Lower leg skin (tissue), 3 donors: ENCODE results near the gene TOR4A.

ENCODE experiments used
- POLR2A ChIP-seq, 2 donors: fragments of 450-650 bp; IDR thresholded peaks; one replicate each; pipeline ENCODE4 v1.6.1; 2016 to 2017; ENCODE audit warnings: antibody characterized with exemption in 2 of 2, mild to moderate bottlenecking in 1 of 2, moderate library complexity in 1 of 2
- TF ChIP-seq, protein P1 (sequence below), 3 donors: fragments of 450-650 bp; IDR thresholded peaks; one replicate each; pipeline ENCODE4 v1.5.1; 2016; ENCODE audit warnings: antibody characterized with exemption in 3 of 3, mild to moderate bottlenecking in 3 of 3, moderate library complexity in 2 of 3

- TF ChIP-seq POLR2A (IDR thresholded peaks at IDR 0.05) = no peak
- TF ChIP-seq, protein P1, sequence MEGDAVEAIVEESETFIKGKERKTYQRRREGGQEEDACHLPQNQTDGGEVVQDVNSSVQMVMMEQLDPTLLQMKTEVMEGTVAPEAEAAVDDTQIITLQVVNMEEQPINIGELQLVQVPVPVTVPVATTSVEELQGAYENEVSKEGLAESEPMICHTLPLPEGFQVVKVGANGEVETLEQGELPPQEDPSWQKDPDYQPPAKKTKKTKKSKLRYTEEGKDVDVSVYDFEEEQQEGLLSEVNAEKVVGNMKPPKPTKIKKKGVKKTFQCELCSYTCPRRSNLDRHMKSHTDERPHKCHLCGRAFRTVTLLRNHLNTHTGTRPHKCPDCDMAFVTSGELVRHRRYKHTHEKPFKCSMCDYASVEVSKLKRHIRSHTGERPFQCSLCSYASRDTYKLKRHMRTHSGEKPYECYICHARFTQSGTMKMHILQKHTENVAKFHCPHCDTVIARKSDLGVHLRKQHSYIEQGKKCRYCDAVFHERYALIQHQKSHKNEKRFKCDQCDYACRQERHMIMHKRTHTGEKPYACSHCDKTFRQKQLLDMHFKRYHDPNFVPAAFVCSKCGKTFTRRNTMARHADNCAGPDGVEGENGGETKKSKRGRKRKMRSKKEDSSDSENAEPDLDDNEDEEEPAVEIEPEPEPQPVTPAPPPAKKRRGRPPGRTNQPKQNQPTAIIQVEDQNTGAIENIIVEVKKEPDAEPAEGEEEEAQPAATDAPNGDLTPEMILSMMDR (IDR thresholded peaks at IDR 0.05) = no peak
Measured at GRCh38 chr9:137230705-137231371, 46.7 kb upstream of the TOR4A start, which contains the start of gene SLC34A3.
